H9 (cell line): ENCODE data around the gene SEC14L5. TPM values are rescaled to one million over a fixed set of nuclear protein-coding genes. Genes with fewer than 3 reads are reported as not detected.

Experiments
- DNase-seq: peaks from one replicate; pipeline ENCODE4 v3.0.0-alpha.2; 2017
- H2AFZ ChIP-seq: one replicate; pipeline ENCODE4 v1.6.1; 2013; ENCODE audit warnings: mild to moderate bottlenecking, low read length, control low read depth, moderate library complexity
- H2AK5ac ChIP-seq: 2 replicates; pipeline ENCODE4 v1.6.1; 2013; ENCODE audit warnings: low read length, control low read depth, mixed read lengths; ENCODE audit not compliant: insufficient read length
- H2BK120ac ChIP-seq: one replicate; pipeline ENCODE4 v1.6.1; 2013; ENCODE audit warnings: low read depth, mild to moderate bottlenecking, low read length, control low read depth, inconsistent platforms; ENCODE audit not compliant: poor library complexity, severe bottlenecking
- H2BK12ac ChIP-seq: 2 replicates; pipeline ENCODE4 v1.6.1; 2013; ENCODE audit warnings: low read length, control low read depth, mixed read lengths, low read depth; ENCODE audit not compliant: insufficient read length
- H2BK15ac ChIP-seq: 2 replicates; pipeline ENCODE4 v1.6.1; 2013; ENCODE audit warnings: low read depth, low read length, control low read depth
- H2BK20ac ChIP-seq: one replicate; pipeline ENCODE4 v1.6.1; 2013; ENCODE audit warnings: low read depth, mild to moderate bottlenecking, low read length, control low read depth, inconsistent platforms; ENCODE audit not compliant: poor library complexity, severe bottlenecking
- H2BK5ac ChIP-seq: 2 replicates; pipeline ENCODE4 v1.6.1; 2013; ENCODE audit warnings: low read length, control low read depth, mixed read lengths; ENCODE audit not compliant: insufficient read length
- H3K14ac ChIP-seq: 2 replicates; pipeline ENCODE4 v1.6.1; 2013; ENCODE audit warnings: low read length, control low read depth; ENCODE audit not compliant: insufficient read depth
- H3K18ac ChIP-seq: 2 replicates; pipeline ENCODE4 v1.6.1; 2013; ENCODE audit warnings: low read depth, mild to moderate bottlenecking, mixed read lengths, low read length, control low read depth; ENCODE audit not compliant: insufficient read length
- H3K23ac ChIP-seq: 2 replicates; pipeline ENCODE4 v1.6.1; 2013; ENCODE audit warnings: low read length, control low read depth, mixed read lengths, low read depth; ENCODE audit not compliant: insufficient read length
- H3K23me2 ChIP-seq: 2 replicates; pipeline ENCODE4 v1.6.1; 2013; ENCODE audit warnings: low read depth, mild to moderate bottlenecking, mixed read lengths, low read length, control low read depth; ENCODE audit not compliant: insufficient read length, poor library complexity, severe bottlenecking
- H3K27ac ChIP-seq: 2 replicates; pipeline ENCODE4 v1.5.1; 2013; ENCODE audit warnings: low read length, control low read depth, mixed read lengths, low read depth; ENCODE audit not compliant: insufficient read length
- H3K27me3 ChIP-seq: 2 replicates; pipeline ENCODE4 v1.6.1; 2013; ENCODE audit warnings: low read length, control low read depth, inconsistent platforms; ENCODE audit not compliant: insufficient read depth
- H3K4ac ChIP-seq: 2 replicates; pipeline ENCODE4 v1.6.1; 2013; ENCODE audit warnings: low read depth, mild to moderate bottlenecking, control low read depth, inconsistent platforms, low read length, moderate library complexity
- H3K4me1 ChIP-seq: 2 replicates; pipeline ENCODE4 v1.6.1; 2013; ENCODE audit warnings: low read length, control low read depth, inconsistent platforms; ENCODE audit not compliant: insufficient read depth
- H3K4me2 ChIP-seq: 2 replicates; pipeline ENCODE4 v1.6.1; 2013; ENCODE audit warnings: low read length, control low read depth, mixed read lengths; ENCODE audit not compliant: insufficient read length, insufficient read depth
- H3K56ac ChIP-seq: 2 replicates; pipeline ENCODE4 v1.6.1; 2013; ENCODE audit warnings: low read depth, mild to moderate bottlenecking, mixed read lengths, low read length, control low read depth; ENCODE audit not compliant: insufficient read length
- H3K79me1 ChIP-seq: 2 replicates; pipeline ENCODE4 v1.6.1; 2013; ENCODE audit warnings: low read depth, mild to moderate bottlenecking, moderate library complexity, low read length, control low read depth, inconsistent platforms; ENCODE audit not compliant: insufficient read depth, poor library complexity, severe bottlenecking
- H3K79me2 ChIP-seq: 2 replicates; pipeline ENCODE4 v1.6.1; 2013; ENCODE audit warnings: low read length, control low read depth, inconsistent platforms; ENCODE audit not compliant: insufficient read depth
- H3K9ac ChIP-seq: 2 replicates; pipeline ENCODE4 v1.6.1; 2013; ENCODE audit warnings: low read length, control low read depth, mixed read lengths; ENCODE audit not compliant: insufficient read length; ENCODE audit errors: extremely low read depth
- H3K9me3 ChIP-seq: one replicate; pipeline ENCODE4 v1.6.1; 2013; ENCODE audit warnings: low read depth, low read length, inconsistent platforms; ENCODE audit not compliant: control insufficient read depth
- H3T11ph ChIP-seq: one replicate; pipeline ENCODE4 v1.6.1; 2013; ENCODE audit warnings: mild to moderate bottlenecking, low read length, control low read depth, inconsistent platforms
- H4K20me1 ChIP-seq: one replicate; pipeline ENCODE4 v1.6.1; 2013; ENCODE audit not compliant: control insufficient read depth, insufficient read length, insufficient read depth
- H4K5ac ChIP-seq: 2 replicates; pipeline ENCODE4 v1.6.1; 2013; ENCODE audit warnings: low read depth, mild to moderate bottlenecking, mixed read lengths, low read length, control low read depth; ENCODE audit not compliant: insufficient read length
- H4K8ac ChIP-seq: replicated peaks from 2 replicates; pipeline ENCODE4 v1.6.1; 2013; ENCODE audit warnings: low read length, control low read depth, mixed read lengths, low read depth; ENCODE audit not compliant: insufficient read length
- H4K91ac ChIP-seq: 2 replicates; pipeline ENCODE4 v1.6.1; 2013; ENCODE audit warnings: low read depth, mild to moderate bottlenecking, moderate library complexity, mixed read lengths, low read length, control low read depth; ENCODE audit not compliant: insufficient read length
- H3K27ac Mint-ChIP-seq, 3 experiments: 2 replicates in 2 of 3; 3 replicates in 1 of 3; pipeline ENCODE4 v1.8.0; 2020 to 2021; ENCODE audit warnings: mixed read lengths in 3 of 3, mild to moderate bottlenecking in 1 of 3, moderate library complexity in 1 of 3
- H3K27me3 Mint-ChIP-seq: 2 replicates; pipeline ENCODE4 v1.8.0; 2021; ENCODE audit warnings: low read depth, mild to moderate bottlenecking, moderate library complexity, mixed read lengths
- H3K36me3 Mint-ChIP-seq, 3 experiments: 2 replicates in 2 of 3; 3 replicates in 1 of 3; pipeline ENCODE4 v1.8.0; 2020 to 2021; ENCODE audit warnings: low read depth in 3 of 3, mixed read lengths in 3 of 3; ENCODE audit not compliant: insufficient read depth in 1 of 3
- H3K4me1 Mint-ChIP-seq, 2 experiments: 2 replicates each; pipeline ENCODE4 v1.8.0; 2020; ENCODE audit warnings: mixed read lengths in 2 of 2
- H3K4me3 Mint-ChIP-seq, 2 experiments: 2 replicates in 1 of 2; 3 replicates in 1 of 2; pipeline ENCODE4 v1.8.0; 2020 to 2021; ENCODE audit warnings: mild to moderate bottlenecking in 2 of 2, mixed read lengths in 2 of 2, moderate library complexity in 1 of 2
- H3K9me3 Mint-ChIP-seq, 2 experiments: 2 replicates in 1 of 2; 3 replicates in 1 of 2; pipeline ENCODE4 v1.8.0; 2020; ENCODE audit warnings: mild to moderate bottlenecking in 2 of 2, mixed read lengths in 2 of 2, moderate library complexity in 1 of 2
- CTCF ChIP-seq: fragments of 200-600 bp; sonication (generic); conservative IDR thresholded peaks from 3 replicates; pipeline ENCODE4 v1.8.0; 2021; ENCODE audit warnings: antibody characterized with exemption, mild to moderate bottlenecking
- WGBS: extraction: QIAGEN DNeasy Blood & Tissue Kit; methylation state at CpG from one replicate; pipeline ENCODE4 v1.1.7; 2013; ENCODE audit warnings: missing lambda C conversion rate, low lambda C conversion rate, mixed read lengths; ENCODE audit not compliant: insufficient read length; ENCODE audit errors: extremely low coverage; 5-methylcytosine and 5-hydroxymethylcytosine counted together
- total RNA-seq: library from RNA; stranded (reverse); gene quantifications from 2 replicates; pipeline ENCODE4 v1.2.1, GENCODE V29; 2021

SEC14L5 gene
- total RNA-seq, 1 experiment from 2014 or later: 4.1 TPM

- Histone ChIP-seq H4K5ac (no peak overlapping the region), H3K27me3 (no peaks in the 10 kb centered on the region), H3K9me3 (no peaks in the 10 kb centered on the region), H3K4me2 (no peak overlapping the region), H2BK20ac (no peak overlapping the region), H3K27ac (no peak overlapping the region), H2AK5ac (no peak overlapping the region), H3K23ac (no peak overlapping the region), H3K9ac (no peak overlapping the region), H3K79me1 (no peaks in the 10 kb centered on the region), H3K79me2 (no peaks in the 10 kb centered on the region), H3K14ac (no peak overlapping the region), H2BK12ac (no peak overlapping the region), H3K23me2 (no peaks in the 10 kb centered on the region), H2BK15ac (no peak overlapping the region), H3T11ph (no peak overlapping the region), H3K56ac (no peak overlapping the region), H3K18ac (no peak overlapping the region), H3K4ac (no peak overlapping the region), H3K4me1 (peaks cover 6% of the 10 kb centered on the region), H4K8ac (no peak overlapping the region), H2BK120ac (no peak overlapping the region), H4K20me1 (no peaks in the 10 kb centered on the region), H2AFZ (no peak overlapping the region), H2BK5ac (no peak overlapping the region), H4K91ac (no peak overlapping the region)
- Mint-ChIP-seq H3K27ac (no peak overlapping the region), H3K4me3 (no peak overlapping the region), H3K4me1 (peaks cover 27 to 33% of the 10 kb centered on the region in 2 experiments), H3K9me3 (peaks cover 8 to 9% of the 10 kb centered on the region in 2 experiments), H3K36me3 (peaks cover 6 to 32% (median 21%) of the 10 kb centered on the region in 3 experiments), H3K27me3 (no peaks in the 10 kb centered on the region; the same call in none of the 2 replicates)
- no peak for DNase-seq
- no peak for TF ChIP-seq CTCF
- WGBS: no CpG with 5 or more reads among the region's 2 CpGs
These were observed 31.2 kb upstream of the SEC14L5 start for GRCh38 chr16:4926928-4927327.
